Kidney epithelial cell (primary cell): ENCODE data around the gene MADCAM1. TPM values are rescaled to one million over a fixed set of nuclear protein-coding genes. Genes with fewer than 3 reads are reported as not detected.

Source experiments
- DNase-seq: peaks from one replicate; pipeline ENCODE4 v3.0.0-alpha.2; 2010; ENCODE audit warnings: low read depth
- H3K27me3 ChIP-seq: 2 replicates; pipeline ENCODE4 v1.6.0; 2011; ENCODE audit warnings: low read length; ENCODE audit not compliant: control insufficient read depth, insufficient read depth
- H3K36me3 ChIP-seq: 2 replicates; pipeline ENCODE4 v1.5.1; 2011; ENCODE audit warnings: low read length; ENCODE audit not compliant: control insufficient read depth, insufficient read depth
- H3K4me3 ChIP-seq: 2 replicates; pipeline ENCODE4 v1.5.1; 2011; ENCODE audit warnings: low read depth, mild to moderate bottlenecking, control low read depth, low read length
- CTCF ChIP-seq: IDR thresholded peaks from 2 replicates; pipeline ENCODE4 v1.5.1; 2011; ENCODE audit warnings: mild to moderate bottlenecking, moderate library complexity, low read length, control low read depth, inconsistent platforms; ENCODE audit not compliant: insufficient read depth, poor library complexity, severe bottlenecking
- total RNA-seq: library from RNA; depleted of rRNA; stranded (reverse); fragments of >200 nt; gene quantifications from 2 replicates; pipeline ENCODE4 v1.2.3, GENCODE V29; 2015

MADCAM1 gene
- total RNA-seq, 1 donor from 2014 or later: 0.46 TPM

GRCh38 chr19:543910-544608, 47.8 kb downstream of the MADCAM1 start, which contains the start of gene GZMM:
TSS of gene GZMM (plus strand) at chr19:544053. CDS start at chr19:544072, 19 bp downstream.
- no peak for DNase-seq
- peaks cover 7% of the 10 kb centered on the region for H3K27me3 ChIP-seq
- no peak within 1 kb of the TSS for H3K4me3 ChIP-seq
- H3K36me3 ChIP-seq: peaks cover 1% of the 10 kb centered on the region
- TF ChIP-seq CTCF: no peak

- Histone ChIP-seq H3K36me3 (peaks cover 1% of the 10 kb centered on the region), H3K4me3 (no peak overlapping the region), H3K27me3 (peaks cover 11% of the 10 kb centered on the region)
- no peak for DNase-seq
- TF ChIP-seq CTCF: no peak
Observed at GRCh38 chr19:547117-547516, 50.8 kb downstream of the MADCAM1 start.

DNA sequence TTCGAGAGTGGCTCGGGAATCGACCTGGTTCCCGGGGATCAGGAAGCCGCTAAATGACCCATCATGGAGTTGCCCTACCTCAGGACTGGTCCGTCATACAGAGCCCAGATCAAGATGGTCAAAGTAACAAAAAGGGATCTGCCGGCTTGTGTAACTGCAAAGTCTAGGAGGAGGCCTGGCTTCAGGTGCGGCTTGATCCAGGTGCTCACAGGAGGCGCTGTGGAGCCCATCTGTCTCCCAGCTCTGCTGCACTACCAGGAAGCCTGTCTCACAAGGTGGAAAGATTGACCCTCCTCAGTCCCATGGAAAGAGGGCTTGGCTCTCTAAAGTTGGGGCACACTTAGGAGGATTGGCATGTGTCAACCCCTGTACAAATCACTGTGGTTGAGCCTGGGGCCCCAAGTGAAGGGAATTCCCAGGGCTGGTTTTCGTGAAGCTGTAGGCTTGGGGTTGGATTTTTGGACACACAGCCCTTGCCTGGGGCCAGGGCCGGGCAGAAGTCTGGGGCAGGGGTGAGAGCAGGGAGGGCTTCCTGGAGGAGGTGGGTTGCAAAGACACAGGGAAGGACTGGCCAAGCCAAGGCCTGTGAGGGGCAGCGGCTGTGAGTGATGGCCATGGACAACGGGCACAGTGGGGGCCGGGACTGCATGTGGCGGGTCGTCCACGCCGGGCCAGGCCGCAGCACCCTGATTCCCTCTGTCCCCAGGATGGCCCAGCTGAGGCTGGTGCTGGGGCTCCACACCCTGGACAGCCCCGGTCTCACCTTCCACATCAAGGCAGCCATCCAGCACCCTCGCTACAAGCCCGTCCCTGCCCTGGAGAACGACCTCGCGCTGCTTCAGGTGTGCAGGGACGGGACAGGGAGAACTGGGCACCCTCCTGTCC, 51.8 kb downstream of the MADCAM1 start:
- Histone ChIP-seq H3K4me3 (no peak overlapping the region), H3K36me3 (no peaks in the 10 kb centered on the region), H3K27me3 (peaks cover 11% of the 10 kb centered on the region)
- TF ChIP-seq CTCF: peak; percentile 17
- no peak for DNase-seq

DNA sequence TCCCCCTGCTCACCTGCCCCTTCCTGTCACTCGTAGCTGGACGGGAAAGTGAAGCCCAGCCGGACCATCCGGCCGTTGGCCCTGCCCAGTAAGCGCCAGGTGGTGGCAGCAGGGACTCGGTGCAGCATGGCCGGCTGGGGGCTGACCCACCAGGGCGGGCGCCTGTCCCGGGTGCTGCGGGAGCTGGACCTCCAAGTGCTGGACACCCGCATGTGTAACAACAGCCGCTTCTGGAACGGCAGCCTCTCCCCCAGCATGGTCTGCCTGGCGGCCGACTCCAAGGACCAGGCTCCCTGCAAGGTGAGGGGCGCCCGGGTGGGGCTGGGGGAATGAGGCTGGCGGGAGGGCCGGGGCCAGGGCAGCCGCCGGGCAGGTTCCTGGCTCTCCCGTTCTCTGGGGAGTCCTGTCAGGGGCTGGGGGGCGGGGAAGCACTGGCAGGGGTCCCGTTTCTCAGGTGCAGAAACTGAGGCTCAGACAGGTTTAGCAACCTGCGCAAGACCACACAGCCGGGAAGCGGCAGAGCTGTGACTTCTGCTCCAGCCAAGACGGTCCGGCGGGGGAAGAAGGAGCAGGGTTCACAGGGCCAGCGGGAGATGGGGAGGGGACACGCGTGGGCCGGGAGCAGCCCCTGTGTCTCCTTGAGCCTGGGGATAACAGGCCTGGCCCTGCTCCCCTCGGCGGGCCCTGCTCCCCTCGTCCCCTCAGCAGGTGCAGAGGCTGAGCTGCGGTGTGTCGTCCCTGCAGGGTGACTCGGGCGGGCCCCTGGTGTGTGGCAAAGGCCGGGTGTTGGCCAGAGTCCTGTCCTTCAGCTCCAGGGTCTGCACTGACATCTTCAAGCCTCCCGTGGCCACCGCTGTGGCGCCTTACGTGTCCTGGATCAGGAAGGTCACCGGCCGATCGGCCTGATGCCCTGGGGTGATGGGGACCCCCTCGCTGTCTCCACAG, 52.9 kb downstream of the MADCAM1 start:
- Histone ChIP-seq H3K36me3 (no peaks in the 10 kb centered on the region), H3K27me3 (peaks cover 11% of the 10 kb centered on the region), H3K4me3 (no peak overlapping the region)
- no peak for DNase-seq
- TF ChIP-seq CTCF: peak; percentile 2

DNA sequence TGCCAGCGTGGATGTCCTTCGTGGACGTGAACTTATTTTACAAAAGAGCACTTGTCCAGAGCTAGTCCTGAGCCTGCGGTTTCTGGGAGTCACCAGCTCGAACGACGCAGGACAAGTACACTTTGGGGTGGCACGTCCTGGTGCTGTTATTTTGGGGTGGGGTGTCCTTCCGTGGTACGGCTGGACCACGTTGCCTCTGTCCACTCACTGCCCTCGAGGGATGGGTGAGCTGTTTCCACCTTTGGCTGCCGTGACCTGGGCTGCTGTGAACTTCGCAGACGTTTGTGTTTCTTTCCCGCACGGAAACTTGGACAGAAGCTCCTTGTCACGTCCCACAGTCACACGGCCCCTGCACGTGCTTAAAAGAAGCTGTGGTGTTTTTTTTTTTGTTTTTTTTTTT, 58.5 kb downstream of the MADCAM1 start:
- Histone ChIP-seq H3K27me3 (peaks cover 4% of the 10 kb centered on the region), H3K36me3 (no peaks in the 10 kb centered on the region), H3K4me3 (no peak overlapping the region)
- no peak for DNase-seq
- no peak for TF ChIP-seq CTCF

Other genes starting within 250 kb of the MADCAM1 start
- 63.0 and 64.1 TPM in 2 replicates for gene PLPP2, start 205.1 kb upstream of the MADCAM1 start, total RNA-seq
- 12.7 and 18.4 TPM in 2 replicates for gene MIER2, start 151.7 kb upstream of the MADCAM1 start, total RNA-seq
- not detected in 2 replicates for gene C2CD4C, start 87.3 kb upstream of the MADCAM1 start, total RNA-seq
- gene SHC2, start 35.5 kb upstream of the MADCAM1 start, total RNA-seq: 15.2 and 19.5 TPM in 2 replicates
- gene TPGS1, start 11.0 kb downstream of the MADCAM1 start, total RNA-seq: 52.7 and 68.8 TPM in 2 replicates
- gene CDC34, start 35.3 kb downstream of the MADCAM1 start, total RNA-seq: 168 and 194 TPM in 2 replicates
- not detected in 2 replicates for gene GZMM, start 47.6 kb downstream of the MADCAM1 start, total RNA-seq
- 838 and 979 TPM in 2 replicates for gene BSG, start 76.1 kb downstream of the MADCAM1 start, total RNA-seq
- gene HCN2, start 93.4 kb downstream of the MADCAM1 start, total RNA-seq: 0.13 and 0.48 TPM in 2 replicates
- 47.6 and 50.0 TPM in 2 replicates for gene POLRMT, start 137.1 kb downstream of the MADCAM1 start, total RNA-seq
- gene FGF22, start 143.4 kb downstream of the MADCAM1 start, total RNA-seq: not detected in 2 replicates
- gene RNF126, start 166.7 kb downstream of the MADCAM1 start, total RNA-seq: 77.6 and 107 TPM in 2 replicates
- gene FSTL3, start 179.9 kb downstream of the MADCAM1 start, total RNA-seq: 378 and 504 TPM in 2 replicates
- gene PRSS57, start 199.0 kb downstream of the MADCAM1 start, total RNA-seq: not detected in 2 replicates
- 42.8 and 49.8 TPM in 2 replicates for gene PALM, start 212.4 kb downstream of the MADCAM1 start, total RNA-seq